OCI-M2 (cell line): ENCODE results near the gene CCNY.

ENCODE experiments used
- DNase-seq: peaks from one replicate; lab custom pipeline; 2025; ENCODE audit not compliant: unreplicated experiment; lab: John Stamatoyannopoulos, UW

CCNY gene

GRCh38 chr10:35448687-35449662 lies 112.7 kb downstream of the CCNY start:
- no peak for DNase-seq

GRCh38 chr10:35449944-35450343 lies 113.6 kb downstream of the CCNY start:
- no peak for DNase-seq

GRCh38 chr10:35451151-35452016 lies 115.1 kb downstream of the CCNY start:
- DNase-seq = peak; percentile 85

GRCh38 chr10:35452171-35452570 lies 115.9 kb downstream of the CCNY start:
- DNase-seq = no peak

GRCh38 chr10:35452847-35453246 lies 116.5 kb downstream of the CCNY start:
- DNase-seq = no peak

- DNase-seq = no peak
These were observed 117.7 kb downstream of the CCNY start for GRCh38 chr10:35453855-35454532.

GRCh38 chr10:35456153-35456720 lies 119.9 kb downstream of the CCNY start:
- no peak for DNase-seq

GRCh38 chr10:35456784-35457183 lies 120.5 kb downstream of the CCNY start:
- DNase-seq = no peak

GRCh38 chr10:35458500-35459448 lies 122.5 kb downstream of the CCNY start:
- no peak for DNase-seq

GRCh38 chr10:35459449-35459847 lies 123.1 kb downstream of the CCNY start:
- no peak for DNase-seq

GRCh38 chr10:35460852-35461460 lies 124.6 kb downstream of the CCNY start:
- no peak for DNase-seq

GRCh38 chr10:35462491-35462934 lies 126.2 kb downstream of the CCNY start:
- no peak for DNase-seq

GRCh38 chr10:35463105-35463867 lies 127.0 kb downstream of the CCNY start:
- no peak for DNase-seq

- DNase-seq = no peak
These were observed 127.6 kb downstream of the CCNY start for GRCh38 chr10:35463878-35464277.

- DNase-seq = no peak
These were observed 128.6 kb downstream of the CCNY start for GRCh38 chr10:35464825-35465456.

- no peak for DNase-seq
These were observed 129.4 kb downstream of the CCNY start for GRCh38 chr10:35465673-35466072.

GRCh38 chr10:35466170-35466569 lies 129.9 kb downstream of the CCNY start:
- DNase-seq = no peak

- no peak for DNase-seq
These were observed 130.4 kb downstream of the CCNY start for GRCh38 chr10:35466661-35467060.
